Subcutaneous adipose tissue (tissue), 4 donors: Measurements from ENCODE around the gene ZFP90. TPM values are rescaled to one million over a fixed set of nuclear protein-coding genes. Genes with fewer than 3 reads are reported as not detected.

ENCODE experiments used
- CTCF ChIP-seq: fragments of 450-650 bp; IDR thresholded peaks from one replicate; pipeline ENCODE4 v1.5.1; 2016; ENCODE audit warnings: low read depth, mild to moderate bottlenecking, control low read depth, antibody characterized with exemption, moderate library complexity
- small RNA-seq: library from RNA; depleted of rRNA; stranded (forward); fragments of <200 nt; gene quantifications from one replicate; pipeline ENCODE3, GENCODE V24; 2016
- total RNA-seq, 4 donors: library from RNA; depleted of rRNA; stranded (reverse); fragments of >200 nt; gene quantifications; one replicate each; pipeline ENCODE4 v1.1.0, GENCODE V29; 2016

ZFP90 gene
- total RNA-seq, 4 donors from 2014 or later = 22.2 to 60.3 (median 47.5) TPM

GRCh38 chr16:68617734-68618133, 78.6 kb downstream of the ZFP90 start:
- TF ChIP-seq CTCF = no peak

Small RNA genes within 50 kb of the gene (small RNA-seq; reads per million reads assigned to genes)
- gene RNU4-36P = not detected

Other genes with a start within 250 kb of the ZFP90 start
- gene SLC7A6OS, start 228.3 kb upstream of the ZFP90 start, total RNA-seq = 10 to 100 TPM; 10.4 to 16.8 (median 14.8) TPM
- 10 to 100 TPM; 32.6 to 70.8 (median 55.8) TPM for gene PRMT7, start 228.3 kb upstream of the ZFP90 start, total RNA-seq
- gene SMPD3, start 90.8 kb upstream of the ZFP90 start, total RNA-seq = under 1 TPM in 2 of 4 donors, not detected in 2; 0.22 to 0.38 TPM
- gene CDH3, start 106.0 kb downstream of the ZFP90 start, total RNA-seq = 1 to 10 TPM in 1 of 4 donors, under 1 TPM in 1, not detected in 2; 0.34 to 1.5 TPM
- gene CDH1, start 198.0 kb downstream of the ZFP90 start, total RNA-seq = under 1 TPM in 2 of 4 donors, not detected in 2; 0.17 to 0.98 TPM